HepG2 (cell line): ENCODE results near the gene SSX2IP. TPM values are rescaled to one million over a fixed set of nuclear protein-coding genes. Genes with fewer than 3 reads are reported as not detected.

Experiments
- ARHGAP35 ChIP-seq: sonication (generic); formaldehyde crosslinking; IDR thresholded peaks from 2 replicates; pipeline ENCODE4 v1.9.0; 2022; ENCODE audit warnings: mild to moderate bottlenecking, inconsistent platforms, moderate library complexity, missing genetic modification reagents, borderline replicate concordance
- MIER3 ChIP-seq: IDR thresholded peaks from 2 replicates; pipeline ENCODE4 v1.6.1; 2016; ENCODE audit warnings: missing compliant biosample characterization, borderline replicate concordance
- PAX8 ChIP-seq: sonication (generic); formaldehyde crosslinking; IDR thresholded peaks from 2 replicates; pipeline ENCODE4 v1.8.0; 2022; ENCODE audit warnings: mild to moderate bottlenecking, missing genetic modification reagents, borderline replicate concordance
- SALL2 ChIP-seq: sonication (generic); formaldehyde crosslinking; IDR thresholded peaks from 2 replicates; pipeline ENCODE4 v1.8.1; 2023; ENCODE audit warnings: mild to moderate bottlenecking, missing genetic modification reagents, inconsistent platforms
- SUZ12 ChIP-seq: fragments of 150-350 bp; IDR thresholded peaks from 2 replicates; pipeline ENCODE4 v1.6.1; 2014; ENCODE audit warnings: low read depth, low read length
- ZNF230 ChIP-seq: sonication (generic); formaldehyde crosslinking; IDR thresholded peaks from 2 replicates; pipeline ENCODE4 v1.4.0; 2020; ENCODE audit warnings: mild to moderate bottlenecking, missing genetic modification reagents
- ZNF569 ChIP-seq: sonication (generic); formaldehyde crosslinking; IDR thresholded peaks from 2 replicates; pipeline ENCODE4 v1.5.0; 2020; ENCODE audit warnings: mild to moderate bottlenecking, missing genetic modification reagents, moderate library complexity, borderline replicate concordance
- ZNF724P ChIP-seq: sonication (generic); formaldehyde crosslinking; IDR thresholded peaks from 2 replicates; pipeline ENCODE4 v1.8.0; 2022; ENCODE audit warnings: missing genetic modification reagents, borderline replicate concordance
- ZNF878 ChIP-seq: sonication (generic); formaldehyde crosslinking; IDR thresholded peaks from 2 replicates; pipeline ENCODE4 v1.8.1; 2023; ENCODE audit warnings: mild to moderate bottlenecking, missing genetic modification reagents, moderate library complexity
- polyA plus RNA-seq, 8 experiments: library from polyadenylated mRNA; depleted of rRNA in 3 of 8; stranded (reverse) in 7 of 8; unstranded in 1 of 8; fragments of >200 nt; fragmentation: Illumina TruSeq in 4 of 8; extraction: Trizol in 4 of 8; gene quantifications; 2 replicates each; pipeline versions ENCODE4 v1.2.1 to v1.2.3, GENCODE V29; 2011 to 2016; ENCODE audit warnings: low read depth in 4 of 8, missing spikeins in 1 of 8, mixed read lengths in 1 of 8; ENCODE audit not compliant: insufficient read depth in 1 of 8
- total RNA-seq, 5 experiments: library from RNA; depleted of rRNA; stranded (reverse); fragments of >200 nt; fragmentation: Illumina TruSeq; extraction: Trizol; gene quantifications; 2 replicates each; pipeline ENCODE4 v1.2.3, GENCODE V29; 2016; ENCODE audit warnings: low read depth in 1 of 5
- TF ChIP-seq, protein P1 (sequence below): sonication (generic); formaldehyde crosslinking; IDR thresholded peaks from 2 replicates; pipeline ENCODE4 v1.4.0; 2020; ENCODE audit warnings: missing genetic modification reagents, borderline replicate concordance
- TF ChIP-seq, protein P2 (sequence below): sonication (generic); formaldehyde crosslinking; IDR thresholded peaks from 2 replicates; pipeline ENCODE4 v1.4.0; 2020; ENCODE audit warnings: mild to moderate bottlenecking, missing genetic modification reagents
- TF ChIP-seq, protein P3 (sequence below): sonication (generic); formaldehyde crosslinking; IDR thresholded peaks from 2 replicates; pipeline ENCODE4 v1.4.0; 2020; ENCODE audit warnings: missing genetic modification reagents
- TF ChIP-seq, protein P4 (sequence below): sonication (generic); formaldehyde crosslinking; IDR thresholded peaks from 2 replicates; pipeline ENCODE4 v1.5.1; 2020; ENCODE audit warnings: mild to moderate bottlenecking, missing genetic modification reagents, moderate library complexity

The SSX2IP gene
- total and polyA plus RNA-seq, 2 of the 13 experiments (the other 11 are each of a cell fraction or from before 2014, with no cell fraction given), result 2.7 to 23.7 TPM

DNA sequence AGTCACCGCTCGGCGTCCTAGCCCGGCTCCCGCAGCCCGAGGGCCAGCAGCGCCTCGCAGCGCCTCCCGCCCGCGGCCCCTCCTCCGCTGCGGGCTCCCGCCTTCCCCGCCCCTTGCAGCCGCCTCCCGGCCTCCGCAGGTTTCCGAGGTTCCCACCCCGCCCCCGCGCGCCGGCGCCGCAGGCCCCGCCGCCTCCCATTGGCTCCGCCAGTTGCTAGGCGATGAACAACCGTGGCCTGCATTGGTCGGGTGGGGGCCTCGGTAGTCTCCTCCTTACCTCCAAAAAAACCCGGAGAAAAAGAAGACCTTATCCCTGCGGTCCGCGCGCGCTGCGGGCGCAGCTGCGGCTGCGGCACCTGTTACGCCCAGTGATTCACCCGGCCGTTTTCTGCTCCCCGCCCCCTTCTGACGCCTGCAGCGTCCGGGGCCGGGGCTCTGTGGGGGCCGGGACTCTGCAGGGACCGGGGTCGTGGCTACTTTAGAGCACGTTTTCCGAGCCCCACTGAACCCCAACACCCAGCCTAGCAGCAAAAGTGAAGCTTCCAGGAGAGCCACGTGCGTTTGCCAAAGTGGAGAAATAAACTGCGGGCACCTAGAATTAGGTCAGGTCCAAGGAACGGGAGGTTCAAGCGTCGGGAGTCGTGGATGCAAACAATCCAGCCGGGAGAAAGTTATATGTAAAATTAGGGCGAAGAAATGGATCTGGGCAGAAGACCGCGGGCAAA, at the start of gene SSX2IP (continued):
- TF ChIP-seq, protein P1, sequence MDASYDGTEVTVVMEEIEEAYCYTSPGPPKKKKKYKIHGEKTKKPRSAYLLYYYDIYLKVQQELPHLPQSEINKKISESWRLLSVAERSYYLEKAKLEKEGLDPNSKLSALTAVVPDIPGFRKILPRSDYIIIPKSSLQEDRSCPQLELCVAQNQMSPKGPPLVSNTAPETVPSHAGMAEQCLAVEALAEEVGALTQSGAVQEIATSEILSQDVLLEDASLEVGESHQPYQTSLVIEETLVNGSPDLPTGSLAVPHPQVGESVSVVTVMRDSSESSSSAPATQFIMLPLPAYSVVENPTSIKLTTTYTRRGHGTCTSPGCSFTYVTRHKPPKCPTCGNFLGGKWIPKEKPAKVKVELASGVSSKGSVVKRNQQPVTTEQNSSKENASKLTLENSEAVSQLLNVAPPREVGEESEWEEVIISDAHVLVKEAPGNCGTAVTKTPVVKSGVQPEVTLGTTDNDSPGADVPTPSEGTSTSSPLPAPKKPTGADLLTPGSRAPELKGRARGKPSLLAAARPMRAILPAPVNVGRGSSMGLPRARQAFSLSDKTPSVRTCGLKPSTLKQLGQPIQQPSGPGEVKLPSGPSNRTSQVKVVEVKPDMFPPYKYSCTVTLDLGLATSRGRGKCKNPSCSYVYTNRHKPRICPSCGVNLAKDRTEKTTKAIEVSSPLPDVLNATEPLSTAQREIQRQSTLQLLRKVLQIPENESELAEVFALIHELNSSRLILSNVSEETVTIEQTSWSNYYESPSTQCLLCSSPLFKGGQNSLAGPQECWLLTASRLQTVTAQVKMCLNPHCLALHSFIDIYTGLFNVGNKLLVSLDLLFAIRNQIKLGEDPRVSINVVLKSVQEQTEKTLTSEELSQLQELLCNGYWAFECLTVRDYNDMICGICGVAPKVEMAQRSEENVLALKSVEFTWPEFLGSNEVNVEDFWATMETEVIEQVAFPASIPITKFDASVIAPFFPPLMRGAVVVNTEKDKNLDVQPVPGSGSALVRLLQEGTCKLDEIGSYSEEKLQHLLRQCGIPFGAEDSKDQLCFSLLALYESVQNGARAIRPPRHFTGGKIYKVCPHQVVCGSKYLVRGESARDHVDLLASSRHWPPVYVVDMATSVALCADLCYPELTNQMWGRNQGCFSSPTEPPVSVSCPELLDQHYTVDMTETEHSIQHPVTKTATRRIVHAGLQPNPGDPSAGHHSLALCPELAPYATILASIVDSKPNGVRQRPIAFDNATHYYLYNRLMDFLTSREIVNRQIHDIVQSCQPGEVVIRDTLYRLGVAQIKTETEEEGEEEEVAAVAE, result peak; percentile 99
- TF ChIP-seq ARHGAP35 (CRISPR knock-in tag), result no peak
- TF ChIP-seq, protein P2, sequence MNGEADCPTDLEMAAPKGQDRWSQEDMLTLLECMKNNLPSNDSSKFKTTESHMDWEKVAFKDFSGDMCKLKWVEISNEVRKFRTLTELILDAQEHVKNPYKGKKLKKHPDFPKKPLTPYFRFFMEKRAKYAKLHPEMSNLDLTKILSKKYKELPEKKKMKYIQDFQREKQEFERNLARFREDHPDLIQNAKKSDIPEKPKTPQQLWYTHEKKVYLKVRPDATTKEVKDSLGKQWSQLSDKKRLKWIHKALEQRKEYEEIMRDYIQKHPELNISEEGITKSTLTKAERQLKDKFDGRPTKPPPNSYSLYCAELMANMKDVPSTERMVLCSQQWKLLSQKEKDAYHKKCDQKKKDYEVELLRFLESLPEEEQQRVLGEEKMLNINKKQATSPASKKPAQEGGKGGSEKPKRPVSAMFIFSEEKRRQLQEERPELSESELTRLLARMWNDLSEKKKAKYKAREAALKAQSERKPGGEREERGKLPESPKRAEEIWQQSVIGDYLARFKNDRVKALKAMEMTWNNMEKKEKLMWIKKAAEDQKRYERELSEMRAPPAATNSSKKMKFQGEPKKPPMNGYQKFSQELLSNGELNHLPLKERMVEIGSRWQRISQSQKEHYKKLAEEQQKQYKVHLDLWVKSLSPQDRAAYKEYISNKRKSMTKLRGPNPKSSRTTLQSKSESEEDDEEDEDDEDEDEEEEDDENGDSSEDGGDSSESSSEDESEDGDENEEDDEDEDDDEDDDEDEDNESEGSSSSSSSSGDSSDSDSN (CRISPR knock-in tag), result peak; percentile 56; the same call in 1 of the 2 replicates
- TF ChIP-seq MIER3 (CRISPR knock-in tag), result 0 out of 2 replicates have a peak, but pooled peaks have one; percentile 12
- TF ChIP-seq SUZ12, result no peak
- TF ChIP-seq ZNF724P (CRISPR knock-in tag), result 0 out of 2 replicates have a peak, but pooled peaks have one; percentile 66
- TF ChIP-seq ZNF569 (CRISPR knock-in tag), result no peak
- no peak for TF ChIP-seq ZNF878 (CRISPR knock-in tag)
- TF ChIP-seq, protein P3, sequence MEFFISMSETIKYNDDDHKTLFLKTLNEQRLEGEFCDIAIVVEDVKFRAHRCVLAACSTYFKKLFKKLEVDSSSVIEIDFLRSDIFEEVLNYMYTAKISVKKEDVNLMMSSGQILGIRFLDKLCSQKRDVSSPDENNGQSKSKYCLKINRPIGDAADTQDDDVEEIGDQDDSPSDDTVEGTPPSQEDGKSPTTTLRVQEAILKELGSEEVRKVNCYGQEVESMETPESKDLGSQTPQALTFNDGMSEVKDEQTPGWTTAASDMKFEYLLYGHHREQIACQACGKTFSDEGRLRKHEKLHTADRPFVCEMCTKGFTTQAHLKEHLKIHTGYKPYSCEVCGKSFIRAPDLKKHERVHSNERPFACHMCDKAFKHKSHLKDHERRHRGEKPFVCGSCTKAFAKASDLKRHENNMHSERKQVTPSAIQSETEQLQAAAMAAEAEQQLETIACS, result peak; percentile 24; the same call in 1 of the 2 replicates
- no peak for TF ChIP-seq PAX8
- TF ChIP-seq, protein P4, sequence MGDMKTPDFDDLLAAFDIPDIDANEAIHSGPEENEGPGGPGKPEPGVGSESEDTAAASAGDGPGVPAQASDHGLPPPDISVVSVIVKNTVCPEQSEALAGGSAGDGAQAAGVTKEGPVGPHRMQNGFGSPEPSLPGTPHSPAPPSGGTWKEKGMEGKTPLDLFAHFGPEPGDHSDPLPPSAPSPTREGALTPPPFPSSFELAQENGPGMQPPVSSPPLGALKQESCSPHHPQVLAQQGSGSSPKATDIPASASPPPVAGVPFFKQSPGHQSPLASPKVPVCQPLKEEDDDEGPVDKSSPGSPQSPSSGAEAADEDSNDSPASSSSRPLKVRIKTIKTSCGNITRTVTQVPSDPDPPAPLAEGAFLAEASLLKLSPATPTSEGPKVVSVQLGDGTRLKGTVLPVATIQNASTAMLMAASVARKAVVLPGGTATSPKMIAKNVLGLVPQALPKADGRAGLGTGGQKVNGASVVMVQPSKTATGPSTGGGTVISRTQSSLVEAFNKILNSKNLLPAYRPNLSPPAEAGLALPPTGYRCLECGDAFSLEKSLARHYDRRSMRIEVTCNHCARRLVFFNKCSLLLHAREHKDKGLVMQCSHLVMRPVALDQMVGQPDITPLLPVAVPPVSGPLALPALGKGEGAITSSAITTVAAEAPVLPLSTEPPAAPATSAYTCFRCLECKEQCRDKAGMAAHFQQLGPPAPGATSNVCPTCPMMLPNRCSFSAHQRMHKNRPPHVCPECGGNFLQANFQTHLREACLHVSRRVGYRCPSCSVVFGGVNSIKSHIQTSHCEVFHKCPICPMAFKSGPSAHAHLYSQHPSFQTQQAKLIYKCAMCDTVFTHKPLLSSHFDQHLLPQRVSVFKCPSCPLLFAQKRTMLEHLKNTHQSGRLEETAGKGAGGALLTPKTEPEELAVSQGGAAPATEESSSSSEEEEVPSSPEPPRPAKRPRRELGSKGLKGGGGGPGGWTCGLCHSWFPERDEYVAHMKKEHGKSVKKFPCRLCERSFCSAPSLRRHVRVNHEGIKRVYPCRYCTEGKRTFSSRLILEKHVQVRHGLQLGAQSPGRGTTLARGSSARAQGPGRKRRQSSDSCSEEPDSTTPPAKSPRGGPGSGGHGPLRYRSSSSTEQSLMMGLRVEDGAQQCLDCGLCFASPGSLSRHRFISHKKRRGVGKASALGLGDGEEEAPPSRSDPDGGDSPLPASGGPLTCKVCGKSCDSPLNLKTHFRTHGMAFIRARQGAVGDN, result peak; percentile 56
- TF ChIP-seq ZNF230 (CRISPR knock-in tag), result no peak; the same call in 1 of the 2 replicates
- peak; percentile 17; the same call in 1 of the 2 replicates for TF ChIP-seq SALL2
